GM21619 (cell line): ENCODE measurements around the gene SCUBE1.
A peak's percentile ranks its signal among the peaks of the same experiment; 100 is the strongest.

Experiments
- ATAC-seq: cut with Tn5 transposase; IDR thresholded peaks from one replicate; pipeline ENCODE4 v1.9.1; 2021; ENCODE audit not compliant: unreplicated experiment

The SCUBE1 gene

DNA sequence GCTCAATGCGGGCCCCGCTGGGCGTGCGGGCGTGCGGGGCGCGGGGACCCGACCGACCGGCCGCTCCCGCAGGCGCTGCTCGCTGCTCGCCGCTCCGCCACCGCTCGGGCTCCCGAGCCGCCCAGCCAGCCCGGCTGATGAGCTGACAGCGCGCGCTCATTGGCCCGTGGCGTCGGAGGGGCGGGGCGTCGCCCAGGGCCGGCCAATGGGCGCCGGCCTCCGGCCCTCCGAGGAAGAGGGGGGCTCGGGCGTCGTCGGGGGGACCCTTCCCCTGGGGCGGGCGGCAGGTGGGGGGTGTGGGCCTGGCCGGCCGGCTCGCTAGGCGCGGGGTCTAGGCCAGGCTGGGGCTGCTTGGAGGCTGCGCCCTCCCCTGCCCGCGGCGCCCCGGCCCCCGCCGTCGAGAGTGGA lies at the start of gene SCUBE1:
Gene SCUBE1, minus strand, starts transcription at position 111 of the 408 bp plus-strand sequence. CDS start 111 bp downstream, outside the sequence.
- no peak for ATAC-seq

DNA sequence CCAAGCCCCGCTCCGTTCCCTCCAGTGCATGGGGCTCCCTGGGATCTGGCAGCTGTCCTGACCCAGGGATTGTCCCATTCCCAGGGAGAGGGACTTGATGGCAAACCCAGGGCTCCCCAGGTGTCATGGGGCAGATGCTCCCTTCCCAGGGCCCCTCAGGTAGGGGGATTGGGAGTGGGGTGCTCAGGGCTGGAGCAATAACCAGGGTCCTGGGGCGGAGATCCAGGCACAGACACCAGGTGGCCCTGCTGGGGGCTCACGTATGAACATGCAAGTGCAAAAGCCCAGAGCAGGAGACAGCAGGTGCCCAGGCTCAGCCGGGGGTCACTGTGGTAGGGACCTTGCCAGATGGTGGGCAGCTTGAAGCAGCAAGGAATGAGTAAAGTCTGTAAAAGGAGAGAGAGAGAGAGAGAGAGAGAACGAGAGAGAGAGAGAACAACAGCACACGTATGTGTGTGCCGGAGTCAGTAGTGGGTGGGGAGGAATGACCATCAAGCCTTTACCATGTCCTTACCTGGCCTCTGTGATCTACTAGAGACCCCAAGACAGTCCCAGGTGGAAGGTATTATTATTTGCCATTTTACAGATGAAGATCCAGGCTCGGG lies 49.3 kb upstream of the SCUBE1 start:
- ATAC-seq = no peak

DNA sequence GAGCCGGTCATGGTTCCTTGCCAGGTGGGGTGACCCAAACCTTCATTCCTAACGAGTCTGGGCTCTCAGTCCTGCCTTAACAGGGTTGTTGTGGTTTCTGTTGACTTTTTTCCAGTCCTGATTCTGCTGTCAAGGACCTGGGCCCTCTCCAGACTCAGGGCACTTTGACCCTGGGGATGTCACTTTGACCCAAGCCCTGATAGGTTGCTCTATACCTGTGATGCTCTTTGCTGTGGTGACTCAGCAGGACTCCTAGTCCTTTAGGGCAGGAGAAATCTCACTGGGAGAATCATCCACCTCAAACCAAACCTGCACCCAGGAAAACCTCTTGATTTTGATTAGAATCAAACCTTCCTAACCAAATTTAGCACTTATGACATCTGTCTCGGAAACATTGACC lies 48.1 kb upstream of the SCUBE1 start:
- no peak for ATAC-seq

DNA sequence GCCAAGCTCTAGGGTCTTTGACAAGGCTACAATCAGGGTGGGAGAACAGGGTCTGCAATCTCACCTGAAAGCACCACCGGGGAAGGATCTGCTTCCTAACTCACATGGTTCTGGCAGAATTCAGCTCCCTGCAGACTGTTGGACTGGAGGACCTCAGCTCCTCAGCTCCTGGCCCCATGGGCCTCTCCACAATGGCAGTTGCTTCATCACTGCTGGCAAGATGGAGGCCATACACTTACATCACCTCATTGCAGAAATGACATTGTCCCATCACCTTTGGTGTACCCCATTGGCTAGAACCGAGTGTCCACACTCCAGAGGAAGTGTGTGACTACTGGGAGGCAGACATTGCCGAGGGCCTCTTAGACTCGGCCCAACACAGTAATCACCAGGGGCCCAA lies 47.7 kb upstream of the SCUBE1 start:
- no peak for ATAC-seq

DNA sequence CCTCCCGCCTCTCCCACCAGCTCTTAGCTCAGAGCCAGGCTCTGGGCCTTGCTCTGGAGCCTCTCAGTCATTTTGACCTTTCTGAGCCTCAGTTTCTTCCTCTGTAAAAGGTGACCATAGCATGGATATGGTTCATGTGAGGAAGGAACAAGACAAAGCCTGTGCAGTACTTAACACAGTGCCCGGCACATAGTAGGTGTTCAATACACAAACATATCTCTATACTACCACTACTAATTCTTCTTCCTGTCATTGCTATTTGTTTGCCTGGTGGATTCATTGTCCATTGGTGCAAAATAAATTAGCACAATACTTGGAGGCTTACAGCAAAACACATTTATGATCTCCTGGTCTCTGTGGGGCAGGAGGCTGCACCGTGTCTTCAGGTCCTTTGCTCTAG lies 47.0 kb upstream of the SCUBE1 start:
- ATAC-seq = no peak

DNA sequence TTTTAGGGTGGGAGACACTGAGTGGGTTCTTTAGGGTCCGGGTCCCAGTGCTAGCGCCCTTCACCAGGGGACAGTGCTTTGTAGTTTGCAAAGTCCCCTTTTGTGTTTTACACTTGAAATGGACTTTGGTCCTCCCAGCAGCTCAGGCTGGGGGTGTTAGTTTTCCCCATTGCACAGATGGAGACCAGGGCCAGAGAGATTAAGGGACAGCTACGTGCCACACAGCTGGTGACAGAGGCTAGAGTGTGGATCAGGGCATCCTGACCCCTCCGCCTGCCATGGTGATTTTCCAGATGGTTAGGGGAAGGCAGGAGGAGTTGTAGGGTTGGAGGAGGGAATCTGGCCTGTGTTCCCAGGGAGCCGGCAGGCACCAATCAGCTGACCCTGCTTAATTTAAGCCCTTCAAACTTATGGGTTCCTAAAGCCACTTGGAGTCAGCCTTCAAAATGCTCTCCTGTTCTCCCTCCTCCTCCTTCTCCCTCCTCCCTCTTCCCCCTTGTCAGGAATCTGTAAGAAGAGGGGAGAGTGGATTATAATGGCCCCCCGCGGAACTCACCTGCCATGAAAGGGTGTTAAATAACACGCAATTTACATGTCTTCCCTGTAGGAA lies 46.2 kb upstream of the SCUBE1 start:
- ATAC-seq = no peak

DNA sequence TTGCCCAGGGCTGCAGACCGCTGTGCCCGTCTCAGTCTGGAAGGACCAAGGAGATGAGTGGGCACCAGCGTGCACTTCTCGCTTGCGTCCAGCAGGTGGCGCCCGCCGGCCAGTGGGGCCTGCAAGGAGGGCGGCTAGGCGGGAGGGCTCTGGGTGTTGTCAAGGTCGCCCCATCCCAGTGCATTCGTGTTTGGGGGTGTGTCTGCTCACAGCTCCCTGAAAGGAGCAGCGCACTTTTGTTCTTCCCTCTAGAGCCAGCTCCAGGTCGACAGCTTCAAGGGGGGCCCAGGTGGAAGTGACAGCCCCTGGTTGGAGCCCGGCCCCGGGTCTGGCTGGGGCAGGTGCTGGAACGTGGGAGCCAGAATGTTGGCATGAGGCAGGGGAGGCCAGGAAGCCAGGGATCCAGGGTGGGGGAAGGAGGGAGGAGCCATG lies 45.3 kb upstream of the SCUBE1 start:
- ATAC-seq = no peak

DNA sequence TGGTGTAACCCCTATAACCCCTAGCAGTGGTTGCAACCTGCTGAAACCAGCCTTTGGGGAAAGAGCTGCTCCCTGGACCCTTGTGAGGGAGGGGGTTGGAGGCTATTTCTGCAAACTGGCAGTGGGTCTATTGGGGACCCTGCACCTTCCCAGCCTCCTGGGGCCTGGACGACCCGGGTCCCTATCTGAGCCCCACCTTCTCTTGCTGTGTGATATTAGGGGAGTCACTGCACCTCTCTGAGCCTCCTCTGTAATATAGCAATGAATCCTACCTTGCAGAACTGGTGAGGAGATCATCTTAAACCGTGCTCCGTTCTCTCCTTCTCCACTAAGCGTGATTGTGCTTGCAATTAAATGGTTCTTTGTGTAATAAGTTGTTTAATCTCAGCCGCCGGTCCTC lies 44.6 kb upstream of the SCUBE1 start:
- ATAC-seq = no peak

DNA sequence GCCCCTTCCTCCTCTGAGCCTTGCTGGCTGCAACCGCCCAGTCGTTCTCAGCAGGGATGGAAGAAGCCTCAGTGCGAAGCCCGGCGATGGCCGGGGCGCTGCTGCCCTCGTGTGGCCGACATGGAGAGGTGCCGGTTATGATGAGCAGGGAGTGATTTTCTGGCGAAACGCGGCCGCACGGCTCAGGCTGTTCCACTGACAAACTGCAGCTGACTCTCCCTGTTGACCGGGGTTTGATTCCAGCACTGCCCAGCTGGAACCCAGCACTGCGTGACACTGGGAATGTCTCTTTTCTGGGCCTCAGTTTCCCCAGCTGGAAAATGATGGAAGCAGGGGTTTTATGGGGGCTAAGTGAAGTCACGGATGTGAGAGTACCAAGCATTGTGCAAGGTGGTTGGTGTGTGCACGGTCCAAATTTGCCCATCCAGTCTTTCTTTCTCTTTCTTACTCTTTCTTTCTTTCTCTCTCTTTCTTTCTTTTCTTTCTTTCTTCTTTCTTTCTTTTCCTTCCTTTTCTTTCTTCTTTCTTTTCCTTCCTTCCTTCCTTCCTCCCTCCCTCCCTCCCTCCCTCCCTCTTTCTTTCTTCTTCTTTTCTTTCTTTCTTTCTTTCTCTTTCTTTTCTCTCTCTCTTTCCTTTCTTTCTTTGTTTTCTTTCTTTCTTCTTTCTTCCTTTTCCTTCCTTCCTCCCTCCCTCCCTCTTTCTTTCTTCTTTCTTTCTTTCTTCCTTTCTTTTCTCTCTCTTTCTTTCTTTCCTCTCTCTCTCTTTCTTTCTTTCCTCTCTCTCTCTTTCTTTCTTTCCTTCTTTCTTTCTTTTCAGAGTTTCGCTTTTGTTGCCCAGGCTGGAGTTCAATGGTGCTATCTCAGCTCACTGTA lies 42.8 kb upstream of the SCUBE1 start:
- ATAC-seq = peak; percentile 48

DNA sequence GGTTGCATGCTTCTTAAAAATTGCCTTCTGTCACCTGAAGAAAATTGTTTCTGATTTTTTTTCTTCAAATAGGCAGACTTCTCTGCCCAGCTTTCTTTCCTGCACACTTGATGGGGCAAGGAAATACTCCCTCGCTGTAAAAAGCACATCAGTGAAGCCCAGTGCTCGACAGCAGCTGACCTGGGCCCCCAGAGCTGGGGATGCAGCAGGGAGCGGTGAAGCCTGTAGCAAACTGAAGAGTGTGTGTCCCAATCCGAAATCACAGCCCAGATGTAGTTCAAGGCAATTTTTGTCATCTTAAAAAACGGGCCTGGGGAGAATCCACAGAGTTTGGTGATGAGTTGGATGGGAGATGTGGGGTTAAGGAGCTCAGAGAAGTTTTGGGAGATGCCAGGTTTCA lies 41.7 kb upstream of the SCUBE1 start:
- ATAC-seq = no peak

DNA sequence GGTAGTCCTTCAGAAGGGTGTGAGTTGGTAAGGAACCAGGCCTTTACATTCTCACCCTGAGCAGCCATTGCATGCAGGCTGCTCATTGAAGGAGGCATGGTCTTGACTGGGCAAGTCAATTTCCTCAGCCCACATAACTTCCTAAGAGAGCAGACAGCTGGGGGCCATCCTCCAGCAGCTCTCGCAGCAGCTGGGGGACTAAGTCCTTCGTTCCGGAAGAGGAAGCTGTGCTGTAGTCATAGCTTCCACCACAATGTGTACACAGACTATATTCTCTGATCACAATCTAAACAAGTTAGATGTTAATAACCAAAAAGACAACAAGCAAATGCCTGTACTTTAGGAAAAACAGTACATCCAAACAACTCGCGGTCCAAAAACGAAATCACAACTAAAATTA lies 38.5 kb upstream of the SCUBE1 start:
- ATAC-seq = no peak

DNA sequence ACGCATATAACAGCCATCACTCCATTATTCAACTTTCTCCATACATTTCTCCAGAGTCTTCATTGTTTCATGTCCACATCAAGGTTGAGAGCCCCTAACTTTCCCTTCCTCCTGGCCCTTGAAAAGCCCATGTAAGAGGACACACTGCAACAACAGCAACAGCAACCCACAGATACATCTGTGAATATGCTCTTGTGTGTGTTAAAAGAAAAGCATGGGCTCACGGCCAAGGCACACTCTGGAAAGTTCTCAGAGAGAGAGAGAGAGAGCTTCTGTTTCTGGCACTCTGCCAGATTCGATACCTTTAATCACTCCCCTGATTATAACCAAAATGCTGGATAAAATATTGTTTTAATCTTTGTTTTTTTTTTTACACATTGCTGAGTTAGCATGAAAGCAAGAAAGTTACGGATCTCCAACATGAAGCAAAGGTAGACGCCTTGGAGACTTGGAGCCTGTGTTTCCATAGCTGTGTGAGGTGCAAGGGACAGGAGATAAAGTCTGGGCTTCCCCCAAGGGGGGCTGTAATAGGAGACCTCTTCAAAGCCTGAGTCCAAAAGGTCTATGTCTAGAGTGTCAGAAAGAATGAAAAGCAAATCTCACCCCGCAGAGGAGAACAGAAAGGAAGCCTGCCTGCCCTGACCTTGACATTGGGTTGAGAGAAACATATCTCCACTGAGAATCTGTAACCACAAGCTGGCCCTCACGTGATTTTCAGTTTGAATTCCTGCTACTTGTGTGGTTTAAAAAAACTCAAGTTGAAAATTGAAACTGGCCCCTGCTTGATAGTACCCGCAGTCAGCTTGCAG lies 34.9 kb upstream of the SCUBE1 start:
- no peak for ATAC-seq

DNA sequence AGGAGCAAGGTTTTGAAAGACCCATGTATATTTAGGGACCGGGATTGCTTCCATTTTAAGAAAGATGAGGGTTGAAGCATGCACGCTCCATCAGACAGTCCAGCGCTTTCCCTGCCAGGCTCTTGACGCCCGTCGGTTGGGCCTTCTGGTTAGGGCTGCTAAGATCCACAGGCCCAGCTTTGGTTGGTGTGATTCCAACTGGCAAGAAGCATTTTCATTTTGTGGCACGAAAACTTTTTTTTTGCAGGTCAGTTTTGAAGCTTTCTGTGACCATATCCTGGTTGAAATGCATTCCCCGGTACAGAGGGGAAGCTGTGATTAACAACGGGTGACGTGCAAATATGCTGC lies 34.4 kb upstream of the SCUBE1 start:
- ATAC-seq = no peak

DNA sequence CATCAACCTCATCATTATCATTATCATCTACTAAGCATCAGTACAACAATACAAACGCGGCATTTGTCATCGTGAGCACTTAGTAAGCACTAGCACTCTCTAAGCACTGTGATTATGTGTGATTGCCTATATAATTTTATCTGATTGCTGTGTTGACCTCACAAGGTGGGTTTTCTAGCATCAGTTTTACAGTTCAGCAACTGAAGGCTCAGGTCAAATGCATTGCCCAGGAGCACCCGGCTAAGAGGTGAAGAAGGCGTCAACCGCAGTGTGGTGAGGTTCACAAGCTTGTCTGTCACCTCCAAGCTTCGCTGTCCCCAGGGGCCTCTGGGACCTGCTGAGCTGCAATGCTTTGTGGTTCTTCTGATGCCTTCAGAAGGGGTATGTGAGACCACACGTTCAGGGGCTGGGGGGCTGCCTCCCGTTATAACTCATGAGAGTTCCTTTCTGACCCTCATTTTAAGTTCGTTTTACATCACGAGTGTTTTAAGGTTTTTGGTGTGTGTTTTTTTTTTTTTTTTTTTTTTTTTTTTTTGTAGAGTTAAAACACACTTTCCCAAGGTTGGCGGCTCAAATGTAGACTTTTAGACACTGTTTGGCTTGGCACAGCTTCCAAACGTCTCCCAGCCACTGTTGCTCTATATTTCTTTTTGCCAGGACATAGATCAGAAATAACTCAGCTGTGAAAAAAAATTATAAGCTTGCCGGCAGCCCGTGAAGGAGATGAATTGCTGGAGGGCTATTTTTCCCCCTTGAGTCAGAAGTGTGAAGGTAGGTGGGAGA lies 33.8 kb upstream of the SCUBE1 start:
- no peak for ATAC-seq

DNA sequence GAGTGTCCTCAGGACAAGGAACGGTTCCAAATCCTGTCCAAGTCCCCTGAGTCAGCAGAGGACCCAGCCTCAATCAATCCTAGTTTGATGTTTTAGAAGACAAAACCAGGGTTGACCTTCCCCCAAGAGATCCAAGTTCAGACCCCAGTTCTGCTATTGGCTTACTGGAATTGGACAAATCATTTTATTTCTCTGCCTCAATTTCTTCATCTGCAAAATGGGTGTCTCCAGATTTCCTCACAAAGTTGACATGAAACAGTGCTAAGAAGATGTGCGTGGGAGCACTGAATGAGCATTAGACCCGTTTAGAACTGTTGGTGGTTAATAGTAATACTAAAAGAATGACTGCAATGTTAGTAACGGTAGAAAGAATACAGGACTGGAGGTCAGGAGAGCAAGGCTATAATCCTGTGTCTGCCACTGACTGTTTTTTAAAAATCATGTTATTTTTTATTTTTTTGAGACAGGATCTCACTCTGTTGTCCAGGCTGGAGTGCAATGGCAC lies 32.8 kb upstream of the SCUBE1 start:
- no peak for ATAC-seq

DNA sequence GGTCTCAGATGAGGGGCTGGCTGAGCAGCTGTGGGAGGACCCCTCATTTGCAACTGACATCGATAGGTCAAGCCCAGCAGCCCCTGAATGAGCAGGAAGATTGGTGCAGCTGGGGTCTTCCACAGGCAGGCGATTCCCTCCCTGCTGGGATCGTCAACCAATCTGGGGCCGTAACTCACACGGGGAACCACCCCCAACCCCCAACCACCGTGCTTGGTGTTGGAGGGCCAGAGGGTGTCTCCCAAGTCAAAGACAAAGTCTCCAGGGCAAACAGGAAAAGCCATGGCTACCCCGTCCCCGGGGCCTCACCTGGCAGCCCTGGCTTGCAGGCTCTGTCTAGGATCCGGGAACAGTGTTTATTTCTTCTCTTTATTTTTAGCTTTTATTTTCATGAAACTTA lies 26.9 kb upstream of the SCUBE1 start:
- no peak for ATAC-seq

DNA sequence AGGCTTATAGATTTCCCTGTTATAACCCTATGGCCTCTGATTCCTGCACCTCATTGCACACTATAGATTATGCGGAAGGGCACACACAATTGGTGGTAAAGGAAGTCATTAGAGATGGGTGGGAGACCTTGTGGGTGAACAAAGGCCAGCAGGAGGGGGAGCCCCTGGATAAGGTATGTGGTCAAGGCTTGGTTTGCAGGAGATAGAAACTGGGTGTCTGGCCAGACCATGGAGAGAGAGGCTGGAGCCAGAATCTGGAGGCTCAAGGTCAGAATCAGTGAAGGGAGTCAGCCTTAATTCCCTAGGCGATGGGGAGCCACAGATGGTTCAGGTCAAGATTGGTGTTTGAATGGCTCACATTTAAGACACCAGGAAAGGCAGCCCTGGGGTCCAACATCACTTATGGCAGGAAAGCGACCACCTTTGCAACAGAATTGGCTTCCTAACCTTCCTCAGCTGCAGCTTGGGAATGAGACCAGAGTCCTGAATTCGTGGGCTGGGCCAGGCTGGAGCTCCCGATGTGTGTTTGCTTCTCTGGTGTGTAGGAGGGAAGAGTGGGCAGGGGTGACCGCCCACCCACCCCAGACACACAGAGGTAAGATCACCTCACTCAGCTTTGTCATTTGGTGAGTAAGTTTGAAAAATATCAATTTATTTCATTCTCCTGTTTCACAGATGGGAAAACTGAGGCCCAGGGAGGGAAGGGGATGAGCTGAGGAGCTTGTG lies 22.7 kb upstream of the SCUBE1 start:
- no peak for ATAC-seq

DNA sequence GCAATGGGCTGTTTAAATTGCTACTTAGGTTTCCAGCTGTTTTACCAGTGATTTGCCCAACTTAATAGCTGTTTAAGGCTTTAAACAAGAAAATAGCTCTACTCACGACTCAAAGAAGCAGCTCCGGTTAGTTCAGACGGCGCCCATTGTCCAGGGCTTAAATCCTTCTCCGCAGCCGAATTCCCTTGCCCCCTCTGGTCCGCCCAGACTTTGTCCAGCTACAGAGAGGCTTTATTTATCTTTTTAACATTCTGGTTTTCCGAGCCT lies 20.9 kb upstream of the SCUBE1 start:
- no peak for ATAC-seq

DNA sequence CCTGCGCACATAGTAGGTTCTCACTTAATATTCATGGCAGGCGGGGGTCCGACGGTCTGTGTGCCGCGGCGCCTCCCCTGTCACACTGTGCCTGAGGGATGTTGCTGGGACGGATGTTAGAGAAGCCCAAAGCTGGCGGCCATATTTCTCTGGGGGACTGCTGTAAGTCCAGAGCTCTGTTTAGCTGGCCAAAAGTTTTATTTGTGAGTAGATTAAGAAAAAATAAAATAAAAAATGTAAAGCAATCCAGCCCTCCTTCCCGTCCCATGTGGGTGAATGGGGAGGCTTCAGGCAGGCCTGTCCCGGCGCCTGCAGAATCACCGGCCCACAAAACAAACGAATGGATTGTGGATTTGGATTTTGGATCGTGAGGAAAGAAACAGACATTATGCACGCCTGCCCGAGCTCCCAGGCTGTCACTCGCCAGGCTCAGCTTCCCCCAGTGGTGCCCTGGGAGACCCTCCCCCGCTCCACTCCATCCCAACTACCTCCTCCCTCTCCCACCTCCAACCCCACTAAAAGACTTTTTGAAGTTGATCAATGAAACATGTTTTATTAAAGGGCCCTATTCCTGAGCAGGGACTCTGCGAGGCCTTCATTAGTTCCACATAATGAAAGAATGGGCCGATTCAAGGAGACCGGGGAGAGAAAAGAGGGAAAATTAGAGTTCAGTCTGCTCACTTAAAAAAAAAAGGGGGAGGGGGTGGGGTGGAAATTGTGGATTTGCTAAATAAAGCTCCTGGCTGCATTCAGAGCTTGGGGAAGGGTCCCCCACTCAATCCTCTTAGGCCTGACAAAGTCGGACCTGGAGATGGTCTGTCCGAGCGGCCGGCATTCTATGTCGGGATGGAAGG lies 20.4 kb upstream of the SCUBE1 start:
- no peak for ATAC-seq
